Superior temporal gyrus (tissue), 1 donor: ENCODE measurements around the gene ROCK1.
"Not testable (repeated sequence)": the region's sequence is repeated elsewhere in the genome, so short reads cannot be mapped to it uniquely, and the experiment has no call there.

Experiments
- DNase-seq: peaks from one replicate; pipeline ENCODE4 v3.0.0-alpha.2; 2016; ENCODE audit errors: extremely low spot score

The ROCK1 gene

DNA sequence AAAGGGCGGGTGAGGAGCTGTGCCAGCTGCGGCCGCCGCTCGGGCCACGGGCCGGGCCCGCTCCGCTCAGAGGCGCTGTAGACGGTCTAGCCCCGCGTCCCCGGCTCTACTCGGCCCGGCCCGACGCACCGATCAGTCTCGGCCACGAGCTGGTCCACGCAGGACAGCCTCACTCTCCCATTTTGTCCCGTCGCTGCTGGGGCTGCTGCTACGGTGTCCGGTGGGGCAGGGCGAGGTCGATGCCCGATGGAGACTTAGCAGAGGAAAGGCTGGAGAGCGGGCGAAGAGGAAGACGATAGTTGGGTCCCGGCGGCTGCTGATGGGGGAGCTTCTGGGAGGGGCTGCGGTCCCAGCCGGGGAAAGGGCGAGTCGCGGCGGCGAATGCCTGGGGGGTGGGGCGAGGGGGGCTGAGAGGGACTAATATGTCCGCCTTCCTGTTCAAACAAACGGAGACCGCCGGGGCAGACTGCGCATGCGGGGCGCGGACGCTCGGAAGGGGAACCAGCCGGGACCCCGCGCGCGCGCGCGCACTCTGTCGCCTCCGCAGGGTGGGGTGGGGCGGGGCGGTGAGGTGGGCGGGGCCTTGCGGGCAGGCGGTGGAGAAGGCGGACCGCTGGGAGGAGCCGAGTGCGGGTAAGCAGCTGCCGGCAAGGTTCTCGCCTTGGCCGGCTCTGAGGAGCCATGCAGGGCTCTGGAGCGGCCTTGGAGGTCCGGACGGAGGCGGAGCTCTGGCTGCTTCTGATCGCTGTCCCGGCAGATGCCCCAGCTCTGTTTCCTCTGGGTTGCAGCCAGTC lies at the start of gene ROCK1:
Gene ROCK1, minus strand, starts transcription at position 468 of the 794 bp plus-strand sequence. CDS start 903 bp downstream, outside the sequence.
- DNase-seq: peak; percentile 88

GRCh38 chr18:21155443-21155842 lies 43.8 kb upstream of the ROCK1 start:
- DNase-seq: no peak

DNA sequence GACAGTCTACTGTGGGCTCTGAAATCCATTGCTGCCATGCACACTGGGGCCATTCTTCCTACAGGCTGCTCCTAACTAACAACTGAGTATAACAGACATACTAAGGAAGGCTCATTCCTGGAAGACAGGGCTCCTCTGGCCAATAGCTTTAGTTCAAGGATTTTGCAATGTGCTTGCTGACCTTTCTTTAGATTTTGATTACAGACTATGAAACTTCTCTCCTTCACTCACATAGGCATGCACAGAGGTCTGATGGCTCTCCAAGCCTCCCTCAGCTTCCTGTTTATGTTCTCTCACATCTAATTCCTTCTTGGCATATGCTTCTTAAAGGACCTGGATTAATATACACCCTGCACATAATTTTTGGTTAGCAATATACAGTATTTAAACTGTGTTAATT lies 34.4 kb upstream of the ROCK1 start:
- no peak for DNase-seq

DNA sequence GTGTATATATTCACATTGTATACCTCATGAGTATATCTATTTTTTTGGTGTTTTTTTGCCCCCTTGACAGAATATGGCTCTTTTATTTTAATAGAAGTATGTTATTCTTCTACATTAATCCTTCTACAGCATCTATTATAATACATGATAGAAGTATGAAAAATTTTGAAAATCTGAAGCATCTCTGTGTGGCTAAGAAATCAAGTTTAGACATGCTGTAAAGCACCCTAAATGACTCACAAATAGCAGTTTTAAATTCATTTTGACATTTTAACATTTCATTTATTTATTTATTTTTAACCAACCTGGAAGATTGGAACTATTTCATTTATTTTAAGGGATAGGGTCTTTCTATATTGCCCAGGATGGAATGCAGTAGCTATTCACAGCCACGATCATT lies 33.8 kb upstream of the ROCK1 start:
- no peak for DNase-seq

GRCh38 chr18:21141668-21142422 lies 30.2 kb upstream of the ROCK1 start:
- DNase-seq: no peak

GRCh38 chr18:21137719-21138488 lies 26.3 kb upstream of the ROCK1 start:
- not testable (repeated sequence) for DNase-seq

DNA sequence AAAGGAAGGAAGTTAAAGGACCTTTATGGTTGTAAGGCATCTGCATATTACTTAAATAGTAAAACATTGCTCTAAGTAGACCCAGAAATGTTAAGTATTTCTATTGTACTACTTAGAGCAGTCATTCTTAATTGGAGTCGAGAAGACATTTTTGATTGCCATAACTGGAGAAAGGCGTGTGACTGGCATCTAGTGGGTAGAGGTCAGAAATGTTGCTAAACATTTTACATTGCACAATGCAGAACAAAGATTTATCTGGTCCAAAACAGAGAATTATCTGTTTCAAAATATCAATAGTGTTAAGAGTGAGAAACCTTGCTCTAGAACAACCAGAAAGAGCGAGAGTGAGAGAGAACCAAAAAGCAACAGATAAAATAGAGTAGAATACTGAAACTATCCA lies 23.3 kb upstream of the ROCK1 start:
- peak; percentile 49 for DNase-seq

DNA sequence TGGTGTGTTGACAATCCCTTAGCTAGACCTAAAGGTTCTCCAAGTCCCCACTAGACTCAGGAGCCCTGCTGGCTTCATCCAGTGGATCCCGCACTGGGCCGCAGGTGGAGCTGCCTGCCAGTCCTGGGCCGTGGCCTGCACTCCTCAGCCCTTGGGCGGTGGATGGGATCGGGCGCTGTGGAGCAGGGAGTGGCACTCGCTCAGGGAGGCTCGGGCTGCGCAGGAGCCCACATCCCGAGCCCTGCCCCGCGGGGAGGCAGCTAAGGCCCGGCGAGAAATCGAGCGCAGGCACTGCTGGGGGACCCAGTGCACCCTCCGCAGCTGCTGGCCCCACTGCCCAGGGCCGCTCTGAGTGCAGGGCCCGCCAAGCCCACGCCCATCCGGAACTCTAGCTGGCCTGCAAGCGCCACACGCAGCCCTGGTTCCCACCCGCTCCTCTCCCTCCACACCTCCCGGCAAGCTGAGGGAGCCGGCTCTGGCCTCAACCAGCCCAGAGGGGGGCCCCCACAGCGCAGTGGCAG lies 20.8 kb upstream of the ROCK1 start:
- DNase-seq: no peak

- no peak for DNase-seq
These were observed 20.1 kb upstream of the ROCK1 start for GRCh38 chr18:21131698-21132227.

DNA sequence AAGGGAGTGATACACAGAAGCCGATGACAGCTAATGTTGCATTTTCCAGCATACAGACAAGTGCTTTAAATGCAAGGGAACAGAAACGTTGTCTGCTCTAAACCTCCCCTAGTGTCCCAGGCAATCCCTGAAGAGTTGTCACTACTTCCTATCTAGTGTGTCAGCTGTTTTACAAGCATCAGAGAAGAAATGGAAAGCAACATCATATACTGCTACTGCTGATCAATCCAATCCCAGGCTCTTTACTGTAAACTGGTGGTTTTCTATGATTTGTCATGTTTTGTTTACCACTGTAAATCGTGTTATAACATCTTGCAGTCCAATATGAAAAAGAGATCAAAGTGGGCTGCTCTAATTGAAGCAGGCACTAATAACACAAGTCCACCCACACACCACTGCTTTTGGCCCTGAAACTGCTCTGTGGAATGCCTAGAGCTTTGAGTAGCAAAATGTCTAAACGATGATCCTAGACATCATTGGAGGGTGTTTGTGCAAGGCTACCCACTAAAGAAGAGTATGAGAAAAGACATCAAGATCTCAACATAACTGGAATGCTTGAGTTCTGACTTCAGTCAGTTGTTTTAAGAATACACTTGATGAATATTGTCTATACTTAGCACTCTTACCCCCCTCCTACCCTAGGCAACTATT lies 18.1 kb upstream of the ROCK1 start:
- DNase-seq: no peak

DNA sequence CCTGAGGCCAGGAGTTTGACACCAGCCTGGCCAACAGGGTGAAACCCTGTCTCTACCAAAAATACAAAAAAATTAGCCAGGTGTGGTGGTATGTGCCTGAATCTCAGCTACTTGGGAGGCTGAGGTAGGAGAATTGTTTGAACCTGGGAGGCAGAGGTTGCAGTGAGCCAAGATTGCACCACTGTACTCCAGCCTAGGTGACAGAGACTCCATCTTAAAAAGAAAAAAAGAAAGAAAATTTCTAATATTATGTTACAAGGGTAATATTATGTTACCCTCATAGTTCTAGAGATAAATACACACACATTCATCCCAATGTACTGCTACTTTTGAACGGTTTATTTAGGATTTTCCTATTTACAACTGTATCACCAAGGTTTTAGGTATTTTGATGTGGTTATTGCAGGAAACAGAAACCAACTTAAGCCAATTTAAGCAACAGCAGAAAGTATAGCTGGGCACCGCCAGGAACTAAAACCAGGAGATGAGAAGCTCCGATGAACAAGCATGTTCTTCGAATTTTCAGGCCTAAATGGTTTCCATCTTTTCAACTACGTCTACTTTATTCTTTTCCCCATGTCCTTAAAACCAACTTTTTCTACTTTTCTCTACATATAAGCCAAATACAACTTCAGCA lies 11.8 kb upstream of the ROCK1 start:
- no peak for DNase-seq

DNA sequence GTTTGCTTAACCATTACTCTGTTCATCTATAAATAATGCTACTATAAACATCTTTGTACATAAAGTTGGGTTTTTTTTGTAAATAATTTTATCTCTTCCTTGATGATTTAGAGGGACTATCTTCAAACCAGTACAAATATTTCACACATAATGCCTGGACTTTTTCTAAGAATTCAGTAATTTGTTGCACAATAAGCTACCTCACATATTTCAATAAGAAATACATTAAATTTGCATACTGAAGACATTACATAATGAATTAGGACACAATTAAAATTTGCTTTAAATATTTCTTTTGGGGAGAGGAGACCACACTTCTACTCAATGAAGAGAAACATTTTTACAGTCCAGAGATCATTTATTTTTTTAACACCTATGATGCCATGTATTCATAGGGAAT lies 7.2 kb upstream of the ROCK1 start:
- no peak for DNase-seq

DNA sequence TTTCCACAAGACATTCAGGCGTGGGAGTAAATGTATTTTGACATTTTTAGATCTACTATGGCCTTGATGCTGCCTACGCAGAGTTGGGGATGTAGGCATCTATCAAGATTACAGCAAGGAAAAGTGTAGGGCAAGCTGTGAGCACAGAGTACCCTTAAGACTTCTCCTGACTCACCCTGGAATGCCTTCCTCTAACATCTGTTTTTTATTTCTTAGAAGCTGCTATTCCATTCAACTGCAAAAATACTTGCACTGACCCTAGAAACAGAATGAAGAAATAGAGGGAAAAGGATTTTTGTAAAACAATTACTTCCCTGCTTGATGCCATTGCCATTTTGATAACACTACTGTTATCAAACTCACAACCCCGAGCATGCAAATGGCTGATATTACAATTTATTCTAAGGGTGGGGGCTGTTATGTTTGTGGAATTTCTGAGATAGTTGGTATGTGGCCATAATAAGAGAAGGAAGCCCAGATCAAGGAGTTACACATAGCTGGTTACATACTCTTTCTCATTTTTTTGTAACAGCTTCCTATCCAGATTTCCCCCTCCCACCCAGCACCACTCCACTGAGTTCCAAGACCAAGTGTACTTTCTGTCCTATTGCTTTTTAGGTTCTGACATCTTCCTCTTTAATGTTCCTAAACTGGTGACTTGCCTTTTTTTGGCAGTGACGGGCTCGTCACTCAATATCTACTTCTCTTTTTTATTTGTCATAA lies 6.0 kb upstream of the ROCK1 start:
- peak; percentile 45 for DNase-seq

GRCh38 chr18:21115519-21116411 lies 4.2 kb upstream of the ROCK1 start:
- no peak for DNase-seq

- DNase-seq: peak; percentile 36
These were observed 1.0 kb upstream of the ROCK1 start for GRCh38 chr18:21112543-21113105.

GRCh38 chr18:21112140-21112473 lies 494 bp upstream of the ROCK1 start:
- no peak for DNase-seq

- peak; percentile 35 for DNase-seq
These were observed 784 bp downstream of the ROCK1 start for GRCh38 chr18:21110713-21111345.

GRCh38 chr18:21109936-21110712 lies 1.5 kb downstream of the ROCK1 start:
- peak; percentile 37 for DNase-seq
